ENCODE data around the gene CEP95.

CEP95 gene

DNA sequence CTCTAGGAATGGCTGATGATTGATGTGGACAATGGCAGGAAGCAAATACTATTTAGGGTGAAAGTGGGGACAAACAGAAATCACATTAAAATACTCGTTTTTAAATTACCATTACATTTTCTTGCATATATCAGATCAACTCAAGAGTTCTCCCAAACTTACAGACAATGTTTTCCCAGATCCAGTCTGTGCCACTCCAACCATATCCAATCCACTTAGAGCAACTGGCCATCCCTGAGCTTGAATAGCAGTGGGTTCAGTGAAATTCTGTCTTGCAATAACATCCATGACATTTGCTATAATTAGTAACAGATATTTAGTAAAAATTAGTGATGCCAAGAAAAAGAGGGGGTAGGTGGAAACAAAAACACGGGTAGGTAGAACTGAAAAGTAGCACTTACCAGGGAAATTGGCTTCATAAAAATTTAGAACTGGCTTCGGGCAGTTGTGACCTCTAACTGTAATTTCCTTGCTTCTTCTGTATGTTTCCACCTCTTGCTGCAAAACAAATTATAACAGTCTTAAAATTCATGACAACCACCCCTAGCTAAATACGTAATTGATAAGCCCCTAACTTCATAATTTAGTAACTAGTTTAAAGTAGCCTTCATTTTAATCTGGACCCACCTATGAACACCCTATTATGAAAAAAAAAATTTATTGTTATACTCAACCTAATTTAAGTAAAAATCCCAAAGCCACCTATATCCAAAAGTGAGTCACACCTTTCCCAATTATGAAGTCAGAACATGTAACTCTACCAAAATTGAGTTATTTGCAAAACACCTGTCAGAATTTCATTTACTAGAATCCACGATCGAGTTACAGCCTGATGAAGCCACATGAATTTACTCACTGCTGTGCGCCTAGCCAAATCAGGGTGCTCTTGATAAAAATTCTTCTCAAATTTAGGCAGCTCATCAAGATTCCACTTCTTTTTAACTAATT, 2.7 kb upstream of the CEP95 start:
- H2BK12ac ChIP-seq (ENCODE audit: low read length in 2 of 2), result no peak overlapping the region
- WGBS, result 72% methylated on average over 7 of the region's 7 CpGs
- H3K23ac ChIP-seq (ENCODE audit: low read length in 2 of 2), result no peak overlapping the region

DNA sequence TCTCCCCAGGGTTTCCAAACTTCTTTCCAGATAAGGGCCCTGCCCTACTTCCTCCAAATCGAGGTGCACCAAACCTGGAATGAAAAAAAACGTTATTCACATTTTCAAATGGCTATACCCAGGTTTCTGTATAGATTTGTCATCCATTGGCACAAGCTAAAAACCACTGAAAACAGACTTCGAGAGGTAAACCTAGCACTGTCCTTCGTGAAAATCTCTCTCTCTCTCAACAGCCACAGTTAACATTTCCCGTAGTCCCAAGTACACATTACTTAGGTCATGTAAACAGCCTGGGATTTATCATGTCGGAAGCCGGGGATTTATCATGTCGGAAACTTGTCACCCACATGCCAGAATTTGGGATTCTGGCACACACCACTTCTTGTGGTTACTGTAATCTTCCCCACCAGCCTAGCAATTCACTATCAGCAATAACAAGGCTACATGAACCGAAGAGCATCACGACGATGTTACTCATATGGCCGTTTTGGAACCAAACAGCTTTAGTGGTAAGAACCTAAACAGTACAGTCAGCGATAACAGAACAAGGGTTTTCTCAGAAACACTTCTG, 1.9 kb upstream of the CEP95 start:
- no peak overlapping the region for H3K23ac ChIP-seq (ENCODE audit: low read length in 2 of 2)
- H2AFZ ChIP-seq (ENCODE audit: low read depth, low read length), result no peak overlapping the region
- H3K4ac ChIP-seq (ENCODE audit: low read depth in 1 of 2, low read length in 2 of 2), result no peak overlapping the region
- H2BK12ac ChIP-seq (ENCODE audit: low read length in 2 of 2), result no peak overlapping the region
- 2% methylated on average over 13 of the region's 13 CpGs for WGBS
- peak overlapping the region; percentile 52 for H3K27ac ChIP-seq (ENCODE audit: low read length, poor library complexity, severe bottlenecking)
- peak overlapping the region; percentile 73 for H3K4me2 ChIP-seq (ENCODE audit: low read length, poor library complexity, severe bottlenecking)
- H3K14ac ChIP-seq (ENCODE audit: low read length in 2 of 2), result no peak overlapping the region
- H3K79me1 ChIP-seq (replicated peaks; ENCODE audit: low read length, poor library complexity, severe bottlenecking), result peaks cover 3% of the 10 kb centered on the region
- no peak overlapping the region for H2BK5ac ChIP-seq (ENCODE audit: low read depth, low read length, poor library complexity, severe bottlenecking)
- peak overlapping the region; percentile 100 for H3K9ac ChIP-seq (ENCODE audit: low read length)
- no peak overlapping the region for H4K8ac ChIP-seq (ENCODE audit: low read length)
- no peaks in the 10 kb centered on the region for H3K27me3 ChIP-seq (ENCODE audit: control insufficient read depth in 1 of 2, insufficient read depth in 1 of 2, low read length in 2 of 2)
- H2BK15ac ChIP-seq (ENCODE audit: low read depth, poor library complexity, severe bottlenecking), result no peak overlapping the region
- DNase-seq, result peak; percentile 73
- peaks cover 6% of the 10 kb centered on the region for H3K4me1 ChIP-seq (ENCODE audit: control insufficient read depth, insufficient read depth, low read depth, low read length)
- no peak overlapping the region for H3K18ac ChIP-seq (ENCODE audit: low read depth in 1 of 2, low read length in 2 of 2)
- peak overlapping the region; percentile 85 to 93 for H3K4me3 ChIP-seq (ENCODE audit: insufficient read depth in 1 of 2, low read depth in 1 of 2, low read length in 2 of 2)
- peaks cover 17 to 63% of the 10 kb centered on the region in 2 experiments for H3K36me3 ChIP-seq (ENCODE audit: control insufficient read depth in 1 of 2, insufficient read depth in 2 of 2, low read depth in 1 of 2, low read length in 2 of 2)
- H2BK120ac ChIP-seq (ENCODE audit: low read depth, low read length), result peak overlapping the region; percentile 23
- H2AK5ac ChIP-seq (ENCODE audit: low read length, severe bottlenecking), result no peak overlapping the region
- H4K91ac ChIP-seq (ENCODE audit: low read length), result no peak overlapping the region
- H3K9me3 ChIP-seq (ENCODE audit: control insufficient read depth, low read length), result no peaks in the 10 kb centered on the region

More for the DNA sequence above, 2.7 kb upstream of the CEP95 start:
- Histone ChIP-seq H4K8ac (ENCODE audit: low read length) (no peak overlapping the region), H2AK5ac (ENCODE audit: low read length, severe bottlenecking) (no peak overlapping the region), H3K36me3 (ENCODE audit: control insufficient read depth in 1 of 2, insufficient read depth in 2 of 2, low read depth in 1 of 2, low read length in 2 of 2) (peaks cover 12 to 64% of the 10 kb centered on the region in 2 experiments), H3K9ac (ENCODE audit: low read length) (peak overlapping the region; percentile 100), H2BK5ac (ENCODE audit: low read depth, low read length, poor library complexity, severe bottlenecking) (no peak overlapping the region), H3K4me1 (ENCODE audit: control insufficient read depth, insufficient read depth, low read depth, low read length) (peaks cover 2% of the 10 kb centered on the region), H3K27ac (ENCODE audit: low read length, poor library complexity, severe bottlenecking) (no peak overlapping the region), H3K27me3 (ENCODE audit: control insufficient read depth in 1 of 2, insufficient read depth in 1 of 2, low read length in 2 of 2) (no peaks in the 10 kb centered on the region), H2BK15ac (ENCODE audit: low read depth, poor library complexity, severe bottlenecking) (no peak overlapping the region), H3K4me2 (ENCODE audit: low read length, poor library complexity, severe bottlenecking) (peak overlapping the region; percentile 75), H3K18ac (ENCODE audit: low read depth in 1 of 2, low read length in 2 of 2) (no peak overlapping the region), H3K9me3 (ENCODE audit: control insufficient read depth, low read length) (no peaks in the 10 kb centered on the region), H3K4ac (ENCODE audit: low read depth in 1 of 2, low read length in 2 of 2) (no peak overlapping the region), H2AFZ (ENCODE audit: low read depth, low read length) (no peak overlapping the region), H3K14ac (ENCODE audit: low read length in 2 of 2) (no peak overlapping the region), H3K4me3 (ENCODE audit: insufficient read depth in 1 of 2, low read depth in 1 of 2, low read length in 2 of 2) (peak overlapping the region in 1 of 2 experiments; percentile 93), H2BK120ac (ENCODE audit: low read depth, low read length) (no peak overlapping the region), H3K79me1 (replicated peaks; ENCODE audit: low read length, poor library complexity, severe bottlenecking) (no peaks in the 10 kb centered on the region), H4K91ac (ENCODE audit: low read length) (no peak overlapping the region)
- no peak for DNase-seq

DNA sequence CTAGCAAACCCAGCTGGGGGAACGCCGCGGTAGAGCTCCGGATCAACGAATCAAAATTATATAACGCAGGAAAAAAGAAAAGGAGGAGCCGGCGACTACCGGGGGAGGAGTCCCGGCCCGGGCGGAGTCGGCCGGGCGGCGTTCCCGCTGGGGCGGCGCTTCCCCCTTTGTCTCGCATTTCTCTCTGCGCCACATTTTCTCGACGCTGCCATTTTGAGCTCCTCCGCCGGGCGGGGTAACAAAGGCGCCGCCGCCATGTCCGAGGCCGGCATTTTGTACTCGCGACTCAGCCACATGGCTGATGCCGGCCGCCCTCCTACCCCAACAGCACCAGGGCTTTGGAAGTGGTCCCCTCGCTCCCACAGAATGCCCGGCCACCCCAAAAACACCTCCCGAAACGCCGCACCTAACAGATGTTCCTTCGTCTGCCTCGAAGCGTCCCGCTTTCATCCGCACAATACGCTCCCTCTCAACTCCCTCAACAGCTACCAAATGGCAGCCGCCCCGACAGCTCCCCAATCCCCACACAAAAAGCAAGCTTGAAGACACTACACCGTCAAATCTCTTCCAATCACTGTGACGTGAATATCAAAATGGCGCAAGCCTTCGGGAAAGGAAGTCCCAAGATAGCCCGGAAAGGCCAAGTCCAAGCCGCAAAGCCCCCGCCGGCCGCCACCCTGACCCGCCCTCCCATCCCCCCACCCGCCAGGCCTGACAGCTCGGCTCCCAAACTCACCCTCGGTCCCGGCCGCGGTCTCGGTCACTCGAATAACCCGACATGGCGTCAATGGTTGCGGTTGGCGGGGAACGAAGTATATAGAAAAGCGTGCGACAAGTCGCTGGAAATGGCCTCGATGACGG, 1.2 kb upstream of the CEP95 start:
- Histone ChIP-seq H3K4ac (ENCODE audit: low read depth in 1 of 2, low read length in 2 of 2) (peak overlapping the region; percentile 99 to 100), H4K8ac (ENCODE audit: low read length) (peak overlapping the region; percentile 99), H3K18ac (ENCODE audit: low read depth in 1 of 2, low read length in 2 of 2) (peak overlapping the region; percentile 96 to 99), H3K23ac (ENCODE audit: low read length in 2 of 2) (peak overlapping the region in 1 of 2 experiments; percentile 37), H3K79me1 (replicated peaks; ENCODE audit: low read length, poor library complexity, severe bottlenecking) (peaks cover 5% of the 10 kb centered on the region), H3K9me3 (ENCODE audit: control insufficient read depth, low read length) (no peaks in the 10 kb centered on the region), H2AFZ (ENCODE audit: low read depth, low read length) (no peak overlapping the region), H3K27ac (ENCODE audit: low read length, poor library complexity, severe bottlenecking) (peak overlapping the region; percentile 93), H2BK15ac (ENCODE audit: low read depth, poor library complexity, severe bottlenecking) (peak overlapping the region; percentile 86), H3K27me3 (ENCODE audit: control insufficient read depth in 1 of 2, insufficient read depth in 1 of 2, low read length in 2 of 2) (no peaks in the 10 kb centered on the region), H2BK5ac (ENCODE audit: low read depth, low read length, poor library complexity, severe bottlenecking) (peak overlapping the region; percentile 88), H3K36me3 (ENCODE audit: control insufficient read depth in 1 of 2, insufficient read depth in 2 of 2, low read depth in 1 of 2, low read length in 2 of 2) (peaks cover 17 to 63% of the 10 kb centered on the region in 2 experiments), H3K4me1 (ENCODE audit: control insufficient read depth, insufficient read depth, low read depth, low read length) (peaks cover 6% of the 10 kb centered on the region), H3K14ac (ENCODE audit: low read length in 2 of 2) (peak overlapping the region; percentile 82 to 86), H2BK120ac (ENCODE audit: low read depth, low read length) (peak overlapping the region; percentile 89), H2AK5ac (ENCODE audit: low read length, severe bottlenecking) (peak overlapping the region; percentile 99), H4K91ac (ENCODE audit: low read length) (peak overlapping the region; percentile 94), H3K4me3 (ENCODE audit: insufficient read depth in 1 of 2, low read depth in 1 of 2, low read length in 2 of 2) (peak overlapping the region; percentile 85 to 93), H3K9ac (ENCODE audit: low read length) (peak overlapping the region; percentile 100), H2BK12ac (ENCODE audit: low read length in 2 of 2) (no peak overlapping the region), H3K4me2 (ENCODE audit: low read length, poor library complexity, severe bottlenecking) (no peak overlapping the region)
- WGBS, result under 1% methylated on average over 67 of the region's 76 CpGs
- DNase-seq, result peak; percentile 78

Measured in mesenchymal stem cell (in vitro differentiated cells and primary cell).